Measurements from ENCODE around the gene PXDN.

Gene PXDN

GRCh38 chr2:1609485-1610095 is 134.7 kb downstream of the PXDN start:
- Histone ChIP-seq H3K4me2 (ENCODE audit: insufficient read depth, low read length) (0 out of 2 replicates have a peak overlapping the region, but pooled peaks have one; percentile 7), H3K36me3 (ENCODE audit: insufficient read depth, low read length) (no peaks in the 10 kb centered on the region), H3K79me2 (ENCODE audit: insufficient read depth, low read length) (no peaks in the 10 kb centered on the region), H3K9me3 (ENCODE audit: insufficient read depth, low read length, severe bottlenecking) (no peaks in the 10 kb centered on the region), H2AFZ (ENCODE audit: low read depth, low read length) (no peak overlapping the region), H3K27me3 (ENCODE audit: insufficient read depth, low read length, poor library complexity) (no peaks in the 10 kb centered on the region), H3K27ac (ENCODE audit: low read length) (no peak overlapping the region), H3K4me1 (ENCODE audit: insufficient read depth, low read length) (peaks cover 11% of the 10 kb centered on the region; the same call in 1 of the 2 replicates), H4K20me1 (ENCODE audit: insufficient read depth, low read length) (no peaks in the 10 kb centered on the region), H3K4me3 (ENCODE audit: low read depth in 1 of 2, low read length in 2 of 2) (no peak overlapping the region), H3K9ac (ENCODE audit: low read depth, low read length) (no peak overlapping the region)
- ATAC-seq (ENCODE audit: insufficient read depth, low read depth) (peak; percentile 44; the same call in 1 of the 3 replicates), DNase-seq (no peak)
- no peak for TF ChIP-seq EZH2 (IDR thresholded peaks at IDR 0.05; ENCODE audit: borderline replicate concordance, low read depth, low read length, severe bottlenecking)
- TF ChIP-seq, protein P1, sequence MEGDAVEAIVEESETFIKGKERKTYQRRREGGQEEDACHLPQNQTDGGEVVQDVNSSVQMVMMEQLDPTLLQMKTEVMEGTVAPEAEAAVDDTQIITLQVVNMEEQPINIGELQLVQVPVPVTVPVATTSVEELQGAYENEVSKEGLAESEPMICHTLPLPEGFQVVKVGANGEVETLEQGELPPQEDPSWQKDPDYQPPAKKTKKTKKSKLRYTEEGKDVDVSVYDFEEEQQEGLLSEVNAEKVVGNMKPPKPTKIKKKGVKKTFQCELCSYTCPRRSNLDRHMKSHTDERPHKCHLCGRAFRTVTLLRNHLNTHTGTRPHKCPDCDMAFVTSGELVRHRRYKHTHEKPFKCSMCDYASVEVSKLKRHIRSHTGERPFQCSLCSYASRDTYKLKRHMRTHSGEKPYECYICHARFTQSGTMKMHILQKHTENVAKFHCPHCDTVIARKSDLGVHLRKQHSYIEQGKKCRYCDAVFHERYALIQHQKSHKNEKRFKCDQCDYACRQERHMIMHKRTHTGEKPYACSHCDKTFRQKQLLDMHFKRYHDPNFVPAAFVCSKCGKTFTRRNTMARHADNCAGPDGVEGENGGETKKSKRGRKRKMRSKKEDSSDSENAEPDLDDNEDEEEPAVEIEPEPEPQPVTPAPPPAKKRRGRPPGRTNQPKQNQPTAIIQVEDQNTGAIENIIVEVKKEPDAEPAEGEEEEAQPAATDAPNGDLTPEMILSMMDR (IDR thresholded peaks at IDR 0.05; ENCODE audit: borderline replicate concordance, extremely low read depth, low read length, poor library complexity, severe bottlenecking): no peak

- Histone ChIP-seq H3K9me3 (ENCODE audit: insufficient read depth, low read length, severe bottlenecking) (no peaks in the 10 kb centered on the region), H2AFZ (ENCODE audit: low read depth, low read length) (no peak overlapping the region), H3K9ac (ENCODE audit: low read depth, low read length) (no peak overlapping the region), H3K27me3 (ENCODE audit: insufficient read depth, low read length, poor library complexity) (no peaks in the 10 kb centered on the region), H4K20me1 (ENCODE audit: insufficient read depth, low read length) (no peaks in the 10 kb centered on the region), H3K27ac (ENCODE audit: low read length) (no peak overlapping the region), H3K36me3 (ENCODE audit: insufficient read depth, low read length) (no peaks in the 10 kb centered on the region), H3K4me3 (ENCODE audit: low read depth in 1 of 2, low read length in 2 of 2) (no peak overlapping the region), H3K79me2 (ENCODE audit: insufficient read depth, low read length) (no peaks in the 10 kb centered on the region), H3K4me1 (ENCODE audit: insufficient read depth, low read length) (peaks cover 11% of the 10 kb centered on the region; the same call in 1 of the 2 replicates), H3K4me2 (ENCODE audit: insufficient read depth, low read length) (no peak overlapping the region)
- DNase-seq: no peak
- no peak for ATAC-seq (ENCODE audit: insufficient read depth, low read depth)
- TF ChIP-seq EZH2 (IDR thresholded peaks at IDR 0.05; ENCODE audit: borderline replicate concordance, low read depth, low read length, severe bottlenecking): no peak
- TF ChIP-seq, protein P1 (IDR thresholded peaks at IDR 0.05; ENCODE audit: borderline replicate concordance, extremely low read depth, low read length, poor library complexity, severe bottlenecking): no peak
Observed at GRCh38 chr2:1609040-1609439, 135.3 kb downstream of the PXDN start.

DNA sequence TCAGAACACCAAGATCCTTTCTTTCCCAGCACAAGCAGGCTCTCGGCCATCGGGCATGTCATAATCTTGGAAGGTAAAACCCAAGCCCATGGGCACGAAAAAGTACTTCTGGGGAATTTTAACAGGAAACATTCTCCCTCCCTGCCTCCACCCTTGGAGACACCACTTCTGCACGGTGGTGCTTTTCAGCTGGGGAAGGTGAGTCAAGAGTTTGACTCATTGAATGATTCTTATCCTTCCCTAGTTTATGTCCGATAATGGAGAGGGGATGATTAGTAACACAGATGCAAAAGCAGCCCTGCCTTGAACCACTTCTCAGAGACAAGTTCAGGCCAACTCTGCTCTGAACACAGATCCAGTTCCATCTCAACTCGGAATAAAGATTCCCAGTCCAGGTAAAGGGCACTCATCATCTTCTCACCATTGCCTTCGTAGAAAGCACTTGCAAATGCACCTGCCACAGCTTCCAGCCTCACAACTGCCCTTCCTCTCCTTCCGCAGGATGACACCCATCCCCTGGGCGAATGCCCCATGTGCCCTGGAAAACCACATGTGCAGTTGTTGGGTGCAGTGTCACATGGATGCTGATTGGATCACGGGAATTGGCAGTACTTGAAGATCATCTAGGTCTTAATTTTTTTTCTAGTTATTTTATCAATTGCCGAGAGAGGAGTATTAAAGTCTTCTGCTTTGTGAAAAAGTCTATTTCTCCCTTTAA is 136.2 kb downstream of the PXDN start:
- Histone ChIP-seq H3K9me3 (ENCODE audit: insufficient read depth, low read length, severe bottlenecking) (no peaks in the 10 kb centered on the region), H3K27ac (ENCODE audit: low read length) (no peak overlapping the region), H2AFZ (ENCODE audit: low read depth, low read length) (no peak overlapping the region), H3K27me3 (ENCODE audit: insufficient read depth, low read length, poor library complexity) (no peaks in the 10 kb centered on the region), H3K4me1 (ENCODE audit: insufficient read depth, low read length) (peaks cover 11% of the 10 kb centered on the region; the same call in 1 of the 2 replicates), H3K4me3 (ENCODE audit: low read depth in 1 of 2, low read length in 2 of 2) (no peak overlapping the region), H3K79me2 (ENCODE audit: insufficient read depth, low read length) (no peaks in the 10 kb centered on the region), H3K4me2 (ENCODE audit: insufficient read depth, low read length) (no peak overlapping the region), H3K36me3 (ENCODE audit: insufficient read depth, low read length) (no peaks in the 10 kb centered on the region), H4K20me1 (ENCODE audit: insufficient read depth, low read length) (no peaks in the 10 kb centered on the region), H3K9ac (ENCODE audit: low read depth, low read length) (no peak overlapping the region)
- DNase-seq: no peak
- TF ChIP-seq, protein P1 (IDR thresholded peaks at IDR 0.05; ENCODE audit: borderline replicate concordance, extremely low read depth, low read length, poor library complexity, severe bottlenecking): no peak
- no peak for TF ChIP-seq EZH2 (IDR thresholded peaks at IDR 0.05; ENCODE audit: borderline replicate concordance, low read depth, low read length, severe bottlenecking)
- ATAC-seq (ENCODE audit: insufficient read depth, low read depth): no peak
